Breast epithelium (tissue), 4 donors: Measurements from ENCODE around the gene CPSF4. TPM values are rescaled to one million over a fixed set of nuclear protein-coding genes. Genes with fewer than 3 reads are reported as not detected.

ENCODE experiments used
- DNase-seq, 2 donors: peaks; one replicate each; pipeline ENCODE4 v3.0.0-alpha.2; 2019; ENCODE audit warnings: low spot score in 2 of 2
- H3K27ac ChIP-seq, 2 donors: fragments of 200-600 bp; sonication (generic) in 1 of 2; one replicate each; pipeline ENCODE4 v1.5.1; 2016 to 2019; ENCODE audit warnings: mild to moderate bottlenecking in 1 of 2
- H3K27me3 ChIP-seq, 2 donors: fragments of 200-600 bp; sonication (generic) in 1 of 2; one replicate each; pipeline versions ENCODE4 v1.5.1 to v1.6.0; 2017 to 2019; ENCODE audit warnings: control low read depth in 1 of 2, mild to moderate bottlenecking in 1 of 2
- H3K36me3 ChIP-seq: fragments of 200-600 bp; one replicate; pipeline ENCODE4 v1.5.1; 2019
- H3K4me1 ChIP-seq, 2 donors: fragments of 200-600 bp; sonication (generic); one replicate each; pipeline ENCODE4 v1.5.1; 2016 to 2019; ENCODE audit warnings: control low read depth in 1 of 2
- H3K4me3 ChIP-seq, 3 donors: fragments of 200-600 bp; sonication (generic); 1 replicate in 2 of 3; 2 replicates in 1 of 3; pipeline ENCODE4 v1.5.1; 2016 to 2019; ENCODE audit warnings: mild to moderate bottlenecking in 3 of 3, moderate library complexity in 2 of 3
- H3K9me3 ChIP-seq, 2 donors: fragments of 200-600 bp; sonication (generic) in 1 of 2; one replicate each; pipeline ENCODE4 v1.5.1; 2016 to 2019; ENCODE audit warnings: control low read depth in 1 of 2
- CTCF ChIP-seq, 3 donors: fragments of 450-650 bp; IDR thresholded peaks; one replicate each; pipeline ENCODE4 v1.5.1; 2016 to 2017; ENCODE audit warnings: antibody characterized with exemption in 3 of 3, mild to moderate bottlenecking in 3 of 3, moderate library complexity in 3 of 3
- POLR2A ChIP-seq: fragments of 450-650 bp; IDR thresholded peaks from one replicate; pipeline ENCODE4 v1.6.1; 2016; ENCODE audit warnings: antibody characterized with exemption, mild to moderate bottlenecking, moderate library complexity
- POLR2AphosphoS5 ChIP-seq, 3 donors: sonication (generic); formaldehyde crosslinking; IDR thresholded peaks; one replicate each; pipeline ENCODE4 v1.6.1; 2017; ENCODE audit warnings: antibody characterized with exemption in 3 of 3
- intact Hi-C: fragments of 100-400 bp; cut with DNase I; formaldehyde crosslinking; loops from one replicate; pipeline ENCODE4 v1.15.1; 2023; ENCODE audit warnings: low total_unique reads
- total RNA-seq, 3 donors: library from RNA; depleted of rRNA; stranded (reverse); fragments of >200 nt; gene quantifications; one replicate each; pipeline ENCODE4 v1.1.0, GENCODE V29; 2016

CPSF4 gene
- total RNA-seq, 3 donors from 2014 or later, result 32.8 to 40.6 (median 32.9) TPM

GRCh38 chr7:99476107-99476506, 37.4 kb downstream of the CPSF4 start:
- Histone ChIP-seq H3K9me3 (no peaks in the 10 kb centered on the region), H3K4me3 (no peak overlapping the region), H3K4me1 (peaks cover 0 to 8% of the 10 kb centered on the region in 2 donors), H3K36me3 (no peaks in the 10 kb centered on the region), H3K27ac (no peak overlapping the region), H3K27me3 (no peaks in the 10 kb centered on the region)
- DNase-seq, result no peak
- TF ChIP-seq CTCF (IDR thresholded peaks at IDR 0.05) (no peak), POLR2AphosphoS5 (IDR thresholded peaks at IDR 0.05) (no peak), POLR2A (no peak)
- intact Hi-C loops, result no loop called here

GRCh38 chr7:99478464-99479440, 40.0 kb downstream of the CPSF4 start:
- H3K27ac ChIP-seq, result peak overlapping the region in 1 of 2 donors; percentile 10
- H3K9me3 ChIP-seq, result no peaks in the 10 kb centered on the region
- H3K36me3 ChIP-seq, result no peaks in the 10 kb centered on the region
- H3K4me3 ChIP-seq, result no peak overlapping the region
- intact Hi-C loops, result no loop called here
- no peaks in the 10 kb centered on the region for H3K27me3 ChIP-seq
- TF ChIP-seq POLR2AphosphoS5 (IDR thresholded peaks at IDR 0.05) (no peak), POLR2A (no peak), CTCF (IDR thresholded peaks at IDR 0.05) (no peak)
- peaks cover 0 to under 1% of the 10 kb centered on the region in 2 donors for H3K4me1 ChIP-seq
- DNase-seq, result no peak

GRCh38 chr7:99485094-99485493, 46.4 kb downstream of the CPSF4 start:
- no peak for DNase-seq
- Histone ChIP-seq H3K9me3 (no peaks in the 10 kb centered on the region), H3K4me3 (no peak overlapping the region), H3K4me1 (no peaks in the 10 kb centered on the region), H3K27ac (peak overlapping the region in 1 of 2 donors; percentile 29), H3K36me3 (no peaks in the 10 kb centered on the region), H3K27me3 (no peaks in the 10 kb centered on the region)
- no peak for TF ChIP-seq POLR2AphosphoS5 (IDR thresholded peaks at IDR 0.05)
- TF ChIP-seq POLR2A, result no peak
- TF ChIP-seq CTCF (IDR thresholded peaks at IDR 0.05), result no peak
- intact Hi-C loops, result no loop called here

- TF ChIP-seq CTCF (IDR thresholded peaks at IDR 0.05), result no peak
- peaks cover 15% of the 10 kb centered on the region for H3K36me3 ChIP-seq
- intact Hi-C loops, result no loop called here
Observed at GRCh38 chr7:99489235-99489634, 50.5 kb downstream of the CPSF4 start.

GRCh38 chr7:99490878-99491277, 52.1 kb downstream of the CPSF4 start:
- no peak for TF ChIP-seq CTCF (IDR thresholded peaks at IDR 0.05)
- TF ChIP-seq POLR2AphosphoS5 (IDR thresholded peaks at IDR 0.05), result no peak
- no peak for TF ChIP-seq POLR2A
- Histone ChIP-seq H3K4me3 (no peak overlapping the region), H3K36me3 (peaks cover 18% of the 10 kb centered on the region), H3K4me1 (no peaks in the 10 kb centered on the region), H3K9me3 (peaks cover 22 to 29% of the 10 kb centered on the region in 2 donors), H3K27ac (no peak overlapping the region), H3K27me3 (no peaks in the 10 kb centered on the region)
- no peak for DNase-seq
- intact Hi-C loops, result no loop called here

More at GRCh38 chr7:99489235-99489634, 50.5 kb downstream of the CPSF4 start:
- no peaks in the 10 kb centered on the region for H3K27me3 ChIP-seq
- H3K4me1 ChIP-seq, result no peaks in the 10 kb centered on the region
- DNase-seq, result no peak
- H3K27ac ChIP-seq, result no peak overlapping the region
- peaks cover 16 to 19% of the 10 kb centered on the region in 2 donors for H3K9me3 ChIP-seq
- H3K4me3 ChIP-seq, result no peak overlapping the region
